ENCODE measurements around the gene TTC39A.

DNA sequence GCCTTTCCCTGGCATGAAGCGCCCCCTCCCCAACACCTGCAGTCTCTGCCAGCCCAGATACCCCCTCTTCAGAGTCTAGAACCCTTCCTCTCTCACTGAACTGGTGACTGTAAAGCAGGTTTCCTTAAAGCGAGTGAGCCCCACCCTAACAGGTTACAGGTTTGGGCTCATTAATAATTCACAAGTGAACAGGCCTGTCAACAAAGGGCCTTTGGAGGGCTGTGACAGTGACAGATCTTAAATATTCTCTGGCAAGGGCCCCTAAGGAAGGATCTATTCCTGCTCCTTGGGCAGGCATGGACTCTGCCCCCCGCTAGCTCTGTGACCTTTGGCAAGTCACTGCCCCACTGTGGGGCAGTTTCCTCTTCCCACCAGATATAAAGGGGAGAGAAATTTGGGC is 5.6 kb upstream of the TTC39A start:
- TF ChIP-seq, protein P1, sequence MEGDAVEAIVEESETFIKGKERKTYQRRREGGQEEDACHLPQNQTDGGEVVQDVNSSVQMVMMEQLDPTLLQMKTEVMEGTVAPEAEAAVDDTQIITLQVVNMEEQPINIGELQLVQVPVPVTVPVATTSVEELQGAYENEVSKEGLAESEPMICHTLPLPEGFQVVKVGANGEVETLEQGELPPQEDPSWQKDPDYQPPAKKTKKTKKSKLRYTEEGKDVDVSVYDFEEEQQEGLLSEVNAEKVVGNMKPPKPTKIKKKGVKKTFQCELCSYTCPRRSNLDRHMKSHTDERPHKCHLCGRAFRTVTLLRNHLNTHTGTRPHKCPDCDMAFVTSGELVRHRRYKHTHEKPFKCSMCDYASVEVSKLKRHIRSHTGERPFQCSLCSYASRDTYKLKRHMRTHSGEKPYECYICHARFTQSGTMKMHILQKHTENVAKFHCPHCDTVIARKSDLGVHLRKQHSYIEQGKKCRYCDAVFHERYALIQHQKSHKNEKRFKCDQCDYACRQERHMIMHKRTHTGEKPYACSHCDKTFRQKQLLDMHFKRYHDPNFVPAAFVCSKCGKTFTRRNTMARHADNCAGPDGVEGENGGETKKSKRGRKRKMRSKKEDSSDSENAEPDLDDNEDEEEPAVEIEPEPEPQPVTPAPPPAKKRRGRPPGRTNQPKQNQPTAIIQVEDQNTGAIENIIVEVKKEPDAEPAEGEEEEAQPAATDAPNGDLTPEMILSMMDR (IDR thresholded peaks at IDR 0.05): no peak
- TF ChIP-seq POLR2AphosphoS5 (IDR thresholded peaks at IDR 0.05) (no peak), POLR2A (IDR thresholded peaks at IDR 0.05) (no peak), EP300 (IDR thresholded peaks at IDR 0.05) (no peak)
